Mucosa of descending colon (tissue), 3 donors: ENCODE results near the gene EFNA5. TPM values are rescaled to one million over a fixed set of nuclear protein-coding genes. Genes with fewer than 3 reads are reported as not detected.
"Not testable (repeated sequence)": the region's sequence is repeated elsewhere in the genome, so short reads cannot be mapped to it uniquely, and the experiment has no call there.

Experiments used
- ATAC-seq: fragments of 200-7000 bp; cut with Tn5 transposase; one replicate; pipeline ENCODE4 v1.9.1; 2020; ENCODE audit warnings: mild to moderate bottlenecking, moderate library complexity
- DNase-seq, 3 donors: peaks; one replicate each; pipeline ENCODE4 v3.0.0-alpha.2; 2020
- H3K36me3 ChIP-seq: fragments of 200-600 bp; one replicate; pipeline ENCODE4 v1.8.0; 2021; ENCODE audit warnings: low read depth, mild to moderate bottlenecking
- H3K4me1 ChIP-seq: fragments of 200-600 bp; one replicate; pipeline ENCODE4 v1.8.0; 2021; ENCODE audit warnings: low read depth, mild to moderate bottlenecking
- H3K4me3 ChIP-seq: fragments of 200-600 bp; one replicate; pipeline ENCODE4 v1.8.0; 2021; ENCODE audit warnings: mild to moderate bottlenecking
- H3K9me3 ChIP-seq: fragments of 200-600 bp; one replicate; pipeline ENCODE4 v1.8.0; 2021; ENCODE audit warnings: mild to moderate bottlenecking
- CTCF ChIP-seq: fragments of 200-600 bp; IDR thresholded peaks from one replicate; pipeline ENCODE4 v1.8.0; 2022; ENCODE audit warnings: antibody characterized with exemption, mild to moderate bottlenecking
- intact Hi-C, 2 donors: fragments of 100-400 bp; cut with DNase I in 1 of 2; cut with micrococcal nuclease in 1 of 2; formaldehyde crosslinking; loops; one replicate each; pipeline versions ENCODE4 v1.11.0 to v1.11.1; 2022; cut with DNase I, micrococcal nuclease
- total RNA-seq, 3 donors: library from RNA; stranded (reverse); fragmentation: NEBNext Ultra II Directional in 2 of 3; extraction: Animal tissue kit (Norgen Biotek cat#: 25700) in 2 of 3; gene quantifications; one replicate each; pipeline versions ENCODE4 v1.2.1 to v1.2.4, GENCODE V29; 2021 to 2023
- donor health status: DM: no; HTN: no; CAD: no; lungs with moderate emphysema.
- donor health status: DM: no; HTN: no; CAD: no.
- donor health status: DM: no; HTN: yes; CAD: no.

Gene EFNA5
- total RNA-seq, 3 donors from 2014 or later = 12.7 to 14.4 (median 14.3) TPM

DNA sequence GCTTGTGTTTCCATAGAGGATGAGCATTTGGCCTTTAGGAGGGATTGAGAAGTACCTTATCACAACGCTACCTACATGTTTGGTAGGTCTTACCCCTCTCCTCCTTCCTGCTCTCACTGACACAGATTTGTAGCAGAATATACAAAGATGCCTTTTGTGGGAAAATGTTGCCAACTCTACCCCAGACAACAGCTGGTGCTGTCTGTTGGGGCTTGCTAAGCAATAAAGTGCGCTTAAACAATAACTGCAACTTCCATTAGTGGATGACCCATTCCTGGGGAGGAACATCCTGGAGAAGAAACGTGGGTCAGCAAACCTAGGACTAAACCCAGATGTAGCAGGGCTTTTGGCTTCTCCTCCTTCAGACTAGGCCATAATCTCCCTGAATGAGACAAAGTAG is 174.3 kb downstream of the EFNA5 start:
- DNase-seq (no peak), ATAC-seq (no peak)
- no peaks in the 10 kb centered on the region for H3K36me3 ChIP-seq
- H3K4me3 ChIP-seq = no peak overlapping the region
- TF ChIP-seq CTCF = no peak
- intact Hi-C loops = no loop called here
- H3K9me3 ChIP-seq = no peaks in the 10 kb centered on the region
- H3K4me1 ChIP-seq = no peaks in the 10 kb centered on the region

DNA sequence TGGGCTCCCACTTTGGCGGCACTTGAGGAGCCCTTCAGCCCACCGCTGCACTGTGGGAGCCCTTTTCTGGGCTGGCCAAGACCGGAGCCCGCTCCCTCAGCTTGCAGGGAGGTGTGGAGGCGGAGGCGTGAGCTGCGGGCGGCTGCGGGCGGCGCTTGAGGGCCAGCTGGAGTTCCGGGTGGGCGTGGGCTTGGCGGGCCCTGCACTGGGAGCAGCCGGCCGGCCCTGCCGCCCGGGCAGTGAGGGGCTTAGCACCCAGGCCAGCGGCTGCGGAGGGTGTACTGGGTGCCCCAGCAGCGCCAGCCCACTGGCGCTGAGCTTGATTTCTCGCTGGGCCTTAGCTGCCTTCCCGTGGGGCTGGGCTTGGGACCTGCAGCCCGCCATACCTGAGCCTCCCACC is 176.6 kb downstream of the EFNA5 start:
- H3K9me3 ChIP-seq, ATAC-seq, H3K36me3 ChIP-seq, H3K4me1 ChIP-seq, DNase-seq, H3K4me3 ChIP-seq, intact Hi-C loops: not testable (repeated sequence)

DNA sequence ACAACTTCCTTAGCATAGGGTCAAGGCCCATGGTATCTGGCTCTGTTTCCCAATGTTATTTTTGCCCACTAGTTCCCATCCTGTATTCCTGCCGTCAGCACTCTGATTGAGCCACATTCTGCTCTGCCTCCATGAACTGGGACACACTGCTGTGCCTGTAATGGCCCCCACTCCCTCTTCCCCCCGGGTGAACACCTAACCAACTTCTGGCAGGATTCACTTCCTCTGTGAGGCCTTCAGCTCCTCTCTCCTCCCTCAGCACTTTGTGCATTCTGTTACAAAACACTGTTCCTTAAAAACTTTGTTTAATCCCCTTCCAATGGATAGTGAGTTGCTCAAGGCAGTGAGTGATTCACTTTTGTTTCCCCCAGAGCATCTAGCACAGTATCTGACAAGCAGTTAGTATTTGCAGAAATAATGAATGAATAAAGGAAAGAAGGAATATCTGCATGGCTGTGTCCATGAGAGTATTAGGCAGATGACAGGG is 183.6 kb downstream of the EFNA5 start:
- intact Hi-C loops = no loop called here
- Histone ChIP-seq H3K4me1 (no peaks in the 10 kb centered on the region), H3K36me3 (no peaks in the 10 kb centered on the region), H3K4me3 (no peak overlapping the region), H3K9me3 (no peaks in the 10 kb centered on the region)
- DNase-seq (no peak), ATAC-seq (peak; percentile 10)
- TF ChIP-seq CTCF = no peak

- H3K9me3 ChIP-seq = no peaks in the 10 kb centered on the region
- no peak overlapping the region for H3K4me3 ChIP-seq
- intact Hi-C loops = no loop called here
- DNase-seq = no peak
- no peaks in the 10 kb centered on the region for H3K4me1 ChIP-seq
- H3K36me3 ChIP-seq = no peaks in the 10 kb centered on the region
- no peak for TF ChIP-seq CTCF
- peak; percentile 68 for ATAC-seq
These were observed 184.2 kb downstream of the EFNA5 start for GRCh38 chr5:107486489-107486888.

DNA sequence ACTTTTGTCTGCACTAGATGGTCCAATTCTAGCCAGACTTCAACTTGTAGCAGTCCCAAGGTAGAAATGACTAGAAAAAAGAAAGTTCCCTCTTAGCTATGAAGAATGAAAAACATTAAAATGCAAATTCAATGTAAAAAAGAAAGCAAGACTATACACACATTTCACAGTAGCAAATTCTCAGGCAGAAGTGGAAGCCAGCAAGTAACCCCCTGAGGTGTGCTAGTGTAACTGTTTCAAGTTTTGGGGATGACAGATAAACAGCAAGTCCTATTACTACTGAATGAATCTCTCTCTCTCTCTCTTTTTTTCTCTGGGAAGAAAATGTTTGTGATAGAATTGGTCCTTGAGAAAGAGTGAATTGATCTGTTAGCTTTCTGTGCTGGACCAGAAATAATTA is 185.6 kb downstream of the EFNA5 start:
- intact Hi-C loops = no loop called here
- H3K4me3 ChIP-seq = no peak overlapping the region
- no peak for TF ChIP-seq CTCF
- no peaks in the 10 kb centered on the region for H3K36me3 ChIP-seq
- DNase-seq (no peak), ATAC-seq (no peak)
- H3K9me3 ChIP-seq = no peaks in the 10 kb centered on the region
- H3K4me1 ChIP-seq = no peaks in the 10 kb centered on the region

- TF ChIP-seq CTCF = no peak
- Histone ChIP-seq H3K4me1 (no peaks in the 10 kb centered on the region), H3K36me3 (no peaks in the 10 kb centered on the region), H3K4me3 (no peak overlapping the region), H3K9me3 (no peaks in the 10 kb centered on the region)
- intact Hi-C loops = no loop called here
- ATAC-seq (no peak), DNase-seq (no peak)
These were observed 186.5 kb downstream of the EFNA5 start for GRCh38 chr5:107484281-107484680.
